NCI-H2107 treated with DMSO at 0.1 percent for 48 hours (cell line): ENCODE results near the gene SLC25A5.
A peak's percentile ranks its signal among the peaks of the same experiment; 100 is the strongest.
"Not testable (repeated sequence)": the region's sequence is repeated elsewhere in the genome, so short reads cannot be mapped to it uniquely, and the experiment has no call there.

Experiments used
- DNase-seq: peaks from one replicate; lab custom pipeline; 2025; ENCODE audit not compliant: unreplicated experiment; lab: John Stamatoyannopoulos, UW

The SLC25A5 gene

GRCh38 chrX:119467842-119468550 is at the start of gene SLC25A5:
SLC25A5 (plus strand) TSS chrX:119468444; CDS start chrX:119468516, 72 bp downstream.
- peak; percentile 74 for DNase-seq

- DNase-seq: no peak
Observed at GRCh38 chrX:119419146-119419545, 49.1 kb upstream of the SLC25A5 start.

- no peak for DNase-seq
Observed at GRCh38 chrX:119419898-119420297, 48.3 kb upstream of the SLC25A5 start.

GRCh38 chrX:119421016-119421705 is 47.1 kb upstream of the SLC25A5 start:
- no peak for DNase-seq

GRCh38 chrX:119423631-119424030 is 44.6 kb upstream of the SLC25A5 start:
- DNase-seq: no peak

GRCh38 chrX:119424999-119425398 is 43.2 kb upstream of the SLC25A5 start:
- DNase-seq: no peak

- DNase-seq: no peak
Observed at GRCh38 chrX:119427024-119427794, 41.0 kb upstream of the SLC25A5 start.

- DNase-seq: no peak
Observed at GRCh38 chrX:119427795-119428185, 40.5 kb upstream of the SLC25A5 start.

GRCh38 chrX:119429471-119429870 is 38.8 kb upstream of the SLC25A5 start:
- DNase-seq: no peak

- DNase-seq: not testable (repeated sequence)
Observed at GRCh38 chrX:119441295-119441694, 26.9 kb upstream of the SLC25A5 start.

GRCh38 chrX:119442286-119442685 is 26.0 kb upstream of the SLC25A5 start:
- no peak for DNase-seq

GRCh38 chrX:119453202-119453601 is 15.0 kb upstream of the SLC25A5 start:
- no peak for DNase-seq

GRCh38 chrX:119455264-119455663 is 13.0 kb upstream of the SLC25A5 start:
- no peak for DNase-seq

- DNase-seq: no peak
Observed at GRCh38 chrX:119459181-119459580, 9.1 kb upstream of the SLC25A5 start.

GRCh38 chrX:119465555-119465954 is 2.7 kb upstream of the SLC25A5 start:
- DNase-seq: no peak

- no peak for DNase-seq
Observed at GRCh38 chrX:119466970-119467369, 1.3 kb upstream of the SLC25A5 start.

- DNase-seq: no peak
Observed at GRCh38 chrX:119467433-119467832, 811 bp upstream of the SLC25A5 start.

- peak; percentile 41 for DNase-seq
Observed at GRCh38 chrX:119468551-119469312, 488 bp downstream of the SLC25A5 start.

GRCh38 chrX:119469313-119469635 is 1.0 kb downstream of the SLC25A5 start:
- no peak for DNase-seq

GRCh38 chrX:119474615-119475388 is 6.6 kb downstream of the SLC25A5 start:
- DNase-seq: no peak
